ENCODE measurements around the gene NPHP1. TPM values are rescaled to one million over a fixed set of nuclear protein-coding genes. Genes with fewer than 3 reads are reported as not detected.

Gene NPHP1
- total RNA-seq, 1 donor: 11.9 TPM

DNA sequence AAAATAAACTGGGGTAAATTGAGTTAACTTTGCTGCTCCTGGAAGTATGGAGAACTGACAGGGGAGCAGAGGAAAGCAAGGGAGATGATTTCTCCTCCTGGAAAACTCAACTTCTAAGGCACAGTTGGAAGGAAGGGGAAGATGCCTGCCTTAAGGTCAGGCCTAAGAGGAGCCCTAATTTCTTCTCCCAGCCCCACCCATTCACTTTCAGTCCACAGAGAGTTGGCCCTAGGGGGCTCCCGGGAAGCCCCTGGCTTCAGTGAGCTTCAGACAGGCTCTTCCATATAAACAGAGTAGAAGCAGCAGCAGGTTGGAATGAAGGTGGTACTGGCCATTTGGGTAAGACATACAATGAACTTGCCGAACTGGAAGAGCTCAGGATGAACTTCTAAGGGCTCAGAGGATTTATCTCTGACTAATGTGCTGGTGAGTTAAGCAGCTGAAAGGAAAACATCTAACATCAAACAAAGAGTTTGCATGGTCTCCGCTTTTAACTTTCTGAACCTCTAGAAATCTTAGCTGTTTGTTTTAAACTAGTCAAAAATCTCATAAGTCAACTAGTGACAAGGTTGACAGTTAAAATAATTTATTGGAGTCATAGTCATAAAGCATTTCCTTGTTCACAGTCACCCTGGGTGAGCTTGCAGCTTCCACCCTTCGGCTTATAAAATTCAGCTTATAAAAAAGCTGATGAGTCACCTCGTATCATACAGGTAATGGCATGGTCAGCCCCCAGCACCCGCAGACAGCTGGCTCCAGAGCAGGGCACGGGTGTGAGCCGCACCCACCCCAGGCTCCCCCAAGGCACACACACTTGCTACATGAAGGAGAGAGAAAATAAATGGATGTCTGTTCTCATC lies 99.0 kb downstream of the NPHP1 start:
- peak; percentile 78 for DNase-seq (ENCODE audit: low read depth)
- TF ChIP-seq CTCF (IDR thresholded peaks at IDR 0.05; ENCODE audit: insufficient read depth, low read length): no peak
- H3K4me3 ChIP-seq (ENCODE audit: low read depth, low read length): no peak overlapping the region

GRCh38 chr2:110105183-110105582 lies 99.6 kb downstream of the NPHP1 start:
- no peak overlapping the region for H3K4me3 ChIP-seq (ENCODE audit: low read depth, low read length)
- no peak for DNase-seq (ENCODE audit: low read depth)
- no peak for TF ChIP-seq CTCF (IDR thresholded peaks at IDR 0.05; ENCODE audit: insufficient read depth, low read length)

DNA sequence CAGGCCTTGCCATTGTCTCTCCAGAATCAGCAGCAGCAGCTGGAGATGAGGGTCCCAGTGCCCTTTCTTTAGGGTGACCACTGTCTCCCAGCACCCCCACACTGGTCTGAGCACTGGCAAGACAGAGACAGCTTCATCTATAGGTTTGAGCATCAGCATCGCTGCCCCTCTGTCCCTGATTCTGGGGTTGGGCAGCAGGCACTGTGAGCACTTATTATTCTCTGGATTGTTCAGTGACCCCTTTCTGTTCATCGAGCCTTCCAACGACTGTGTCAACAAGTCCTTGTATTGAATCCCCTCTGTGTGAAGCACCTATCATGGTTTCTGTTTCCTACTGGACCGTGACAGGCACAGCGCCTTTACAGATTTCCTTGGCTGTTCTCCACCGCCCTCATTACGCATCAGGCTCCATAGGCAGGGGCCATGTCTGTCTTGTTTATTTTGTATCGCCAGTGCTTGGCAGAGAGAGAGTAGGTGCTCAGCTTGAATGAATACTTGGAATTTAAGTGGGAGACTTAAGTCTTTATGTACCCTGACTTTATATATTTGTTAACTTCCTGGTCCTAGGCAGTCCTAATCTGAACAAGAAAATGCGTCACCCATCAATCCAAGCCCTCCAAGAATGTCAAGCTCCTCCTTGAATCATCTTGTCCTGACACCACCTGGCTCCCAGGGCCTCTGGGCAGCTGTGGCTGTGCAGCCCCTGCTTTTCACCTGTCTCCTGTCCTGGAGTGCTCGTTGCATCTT lies 100.6 kb downstream of the NPHP1 start:
- H3K4me3 ChIP-seq (ENCODE audit: low read depth, low read length): no peak overlapping the region
- DNase-seq (ENCODE audit: low read depth): no peak
- TF ChIP-seq CTCF (IDR thresholded peaks at IDR 0.05; ENCODE audit: insufficient read depth, low read length): no peak

- no peak for TF ChIP-seq CTCF (IDR thresholded peaks at IDR 0.05; ENCODE audit: insufficient read depth, low read length)
- H3K4me3 ChIP-seq (ENCODE audit: low read depth, low read length): no peak overlapping the region
- DNase-seq (ENCODE audit: low read depth): no peak
Measured at GRCh38 chr2:110103061-110103961, 101.5 kb downstream of the NPHP1 start.

DNA sequence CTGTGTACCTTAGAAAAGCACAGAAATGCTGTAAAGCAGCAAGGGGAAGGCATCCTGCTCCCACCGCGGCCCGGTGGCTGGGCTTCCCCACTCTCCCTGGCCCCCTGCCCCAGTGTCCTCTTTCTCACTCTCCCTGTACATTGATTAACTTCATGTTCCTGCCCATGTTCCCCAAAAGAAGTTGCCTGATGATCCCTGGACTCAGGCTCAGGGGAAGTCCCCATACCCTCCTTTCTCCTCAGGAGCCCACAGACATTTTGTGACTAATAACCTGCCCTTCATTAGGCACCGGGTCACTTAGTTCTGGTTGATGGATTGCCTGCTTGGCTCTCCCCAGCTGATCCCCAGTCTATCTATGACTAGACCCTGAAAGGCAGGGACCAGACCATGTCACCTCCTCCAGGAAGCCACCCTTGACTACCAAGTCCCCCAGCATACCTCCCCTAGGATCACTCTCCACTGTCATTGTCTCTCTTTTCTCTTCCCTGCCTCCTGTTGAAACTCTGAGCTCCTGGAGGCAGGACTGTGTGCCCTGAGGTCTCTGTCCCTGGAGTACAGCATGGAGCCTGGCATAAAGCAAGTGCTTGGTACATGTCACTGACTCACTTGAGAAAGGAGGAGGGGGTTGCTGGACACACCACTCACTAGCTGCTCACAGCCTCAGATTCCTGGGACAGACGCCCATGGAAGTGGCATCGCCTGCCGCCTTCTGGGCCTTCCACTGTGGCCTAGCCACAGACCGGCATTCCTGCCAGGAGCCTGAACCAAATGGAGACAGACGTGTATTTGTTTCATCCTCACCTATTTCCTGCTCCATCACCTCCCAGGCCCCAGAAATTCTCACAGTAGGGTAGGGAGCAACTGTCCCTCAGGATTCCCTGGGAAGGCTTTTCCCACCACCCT lies 102.7 kb downstream of the NPHP1 start:
- no peak for TF ChIP-seq CTCF (IDR thresholded peaks at IDR 0.05; ENCODE audit: insufficient read depth, low read length)
- no peak for DNase-seq (ENCODE audit: low read depth)
- H3K4me3 ChIP-seq (ENCODE audit: low read depth, low read length): peak overlapping the region; percentile 41

Data from fibroblast of the aortic adventitia (primary cell).